ENCODE data around the gene CHRM2.

- TF ChIP-seq POLR2A (IDR thresholded peaks at IDR 0.05) = no peak
- no peak for TF ChIP-seq CTCF (IDR thresholded peaks at IDR 0.05)
Measured at GRCh38 chr7:136890399-136890798, 21.9 kb downstream of the CHRM2 start.
